NB4 (cell line): Measurements from ENCODE around the gene BUD13.
A peak's percentile ranks its signal among the peaks of the same experiment; 100 is the strongest.
"Not testable (repeated sequence)": the region's sequence is repeated elsewhere in the genome, so short reads cannot be mapped to it uniquely, and the experiment has no call there.

Source experiments
- DNase-seq: peaks from one replicate; pipeline ENCODE4 v3.0.0; 2010; ENCODE audit warnings: low read depth
- H3K4me3 ChIP-seq: one replicate; pipeline ENCODE4 v1.5.1; 2011; ENCODE audit warnings: mild to moderate bottlenecking, low read depth, low read length, moderate library complexity
- MAX ChIP-seq: IDR thresholded peaks from 2 replicates; pipeline ENCODE4 v1.6.1; 2011; ENCODE audit warnings: low read depth, low read length
- MYC ChIP-seq: IDR thresholded peaks from 2 replicates; pipeline ENCODE4 v1.6.1; 2011; ENCODE audit warnings: low read depth, low read length
- POLR2A ChIP-seq: IDR thresholded peaks from 2 replicates; pipeline ENCODE4 v1.6.1; 2011; ENCODE audit warnings: mild to moderate bottlenecking; ENCODE audit not compliant: insufficient read length; ENCODE audit errors: extremely low read depth
- TF ChIP-seq, protein P1 (sequence below): IDR thresholded peaks from one replicate; pipeline ENCODE4 v1.5.1; 2012; ENCODE audit warnings: low read depth, low read length

BUD13 gene

DNA sequence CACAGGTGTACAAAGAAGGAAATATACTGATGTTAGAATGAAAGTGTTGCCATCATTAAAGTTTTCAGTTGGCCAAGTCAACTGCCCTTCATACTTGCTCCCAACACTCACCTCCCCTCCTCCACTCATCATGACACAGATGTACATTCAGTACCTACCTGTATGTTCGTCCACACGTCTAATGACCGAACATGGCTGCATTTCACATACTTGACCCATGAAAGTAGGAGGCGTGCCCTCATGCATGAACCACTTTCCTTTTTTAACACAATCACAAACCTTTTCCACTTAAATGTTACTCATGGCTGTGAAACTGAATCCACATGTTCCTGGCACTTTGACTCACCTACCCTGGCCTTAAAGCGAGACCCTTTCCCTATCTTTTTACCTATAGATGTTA lies 3.2 kb upstream of the BUD13 start:
- TF ChIP-seq, protein P1, sequence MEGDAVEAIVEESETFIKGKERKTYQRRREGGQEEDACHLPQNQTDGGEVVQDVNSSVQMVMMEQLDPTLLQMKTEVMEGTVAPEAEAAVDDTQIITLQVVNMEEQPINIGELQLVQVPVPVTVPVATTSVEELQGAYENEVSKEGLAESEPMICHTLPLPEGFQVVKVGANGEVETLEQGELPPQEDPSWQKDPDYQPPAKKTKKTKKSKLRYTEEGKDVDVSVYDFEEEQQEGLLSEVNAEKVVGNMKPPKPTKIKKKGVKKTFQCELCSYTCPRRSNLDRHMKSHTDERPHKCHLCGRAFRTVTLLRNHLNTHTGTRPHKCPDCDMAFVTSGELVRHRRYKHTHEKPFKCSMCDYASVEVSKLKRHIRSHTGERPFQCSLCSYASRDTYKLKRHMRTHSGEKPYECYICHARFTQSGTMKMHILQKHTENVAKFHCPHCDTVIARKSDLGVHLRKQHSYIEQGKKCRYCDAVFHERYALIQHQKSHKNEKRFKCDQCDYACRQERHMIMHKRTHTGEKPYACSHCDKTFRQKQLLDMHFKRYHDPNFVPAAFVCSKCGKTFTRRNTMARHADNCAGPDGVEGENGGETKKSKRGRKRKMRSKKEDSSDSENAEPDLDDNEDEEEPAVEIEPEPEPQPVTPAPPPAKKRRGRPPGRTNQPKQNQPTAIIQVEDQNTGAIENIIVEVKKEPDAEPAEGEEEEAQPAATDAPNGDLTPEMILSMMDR: no peak
- TF ChIP-seq MYC: no peak
- TF ChIP-seq POLR2A: no peak
- TF ChIP-seq MAX: no peak
- no peak for DNase-seq
- no peak overlapping the region for H3K4me3 ChIP-seq

DNA sequence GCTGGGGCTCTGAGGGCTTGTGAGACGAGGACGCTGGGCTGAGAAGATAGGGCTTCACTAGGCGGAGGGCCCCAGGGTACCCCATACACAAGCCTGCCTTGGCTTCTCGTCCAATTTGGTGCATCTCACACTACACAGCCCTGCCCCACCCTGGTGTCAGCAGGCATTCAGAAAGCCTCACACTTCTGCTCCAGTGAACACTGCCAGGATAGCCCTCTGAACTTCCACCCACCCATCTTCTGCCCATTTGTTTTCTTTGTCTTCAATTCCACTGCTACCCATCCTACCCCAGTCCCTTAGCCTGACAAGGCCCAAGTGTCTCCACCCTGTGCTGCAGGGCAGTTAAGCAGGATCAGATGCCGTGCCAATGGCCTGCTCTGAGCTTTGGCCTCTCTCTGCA lies 1.9 kb upstream of the BUD13 start:
- TF ChIP-seq POLR2A: no peak
- TF ChIP-seq, protein P1: no peak
- no peak for TF ChIP-seq MAX
- TF ChIP-seq MYC: no peak
- peak; percentile 18 for DNase-seq
- H3K4me3 ChIP-seq: no peak overlapping the region

- peak overlapping the region; percentile 94 for H3K4me3 ChIP-seq
- TF ChIP-seq POLR2A (no peak), MAX (peak; percentile 57; the same call in 1 of the 2 replicates), MYC (peak; percentile 68; the same call in 1 of the 2 replicates)
- DNase-seq: peak; percentile 83
These were observed 663 bp upstream of the BUD13 start for GRCh38 chr11:116773203-116774097.

- peak; percentile 18 for DNase-seq
- TF ChIP-seq, protein P1: no peak
- TF ChIP-seq POLR2A (no peak), MYC (no peak), MAX (no peak)
- peak overlapping the region; percentile 94 for H3K4me3 ChIP-seq
These were observed 852 bp downstream of the BUD13 start for GRCh38 chr11:116771935-116772334.

- no peak overlapping the region for H3K4me3 ChIP-seq
- TF ChIP-seq, protein P1: no peak
- no peak for TF ChIP-seq POLR2A
- no peak for DNase-seq
These were observed 10.7 kb downstream of the BUD13 start for GRCh38 chr11:116762132-116762531.

- H3K4me3 ChIP-seq, DNase-seq: not testable (repeated sequence)
These were observed 16.7 kb downstream of the BUD13 start for GRCh38 chr11:116756044-116756443.

DNA sequence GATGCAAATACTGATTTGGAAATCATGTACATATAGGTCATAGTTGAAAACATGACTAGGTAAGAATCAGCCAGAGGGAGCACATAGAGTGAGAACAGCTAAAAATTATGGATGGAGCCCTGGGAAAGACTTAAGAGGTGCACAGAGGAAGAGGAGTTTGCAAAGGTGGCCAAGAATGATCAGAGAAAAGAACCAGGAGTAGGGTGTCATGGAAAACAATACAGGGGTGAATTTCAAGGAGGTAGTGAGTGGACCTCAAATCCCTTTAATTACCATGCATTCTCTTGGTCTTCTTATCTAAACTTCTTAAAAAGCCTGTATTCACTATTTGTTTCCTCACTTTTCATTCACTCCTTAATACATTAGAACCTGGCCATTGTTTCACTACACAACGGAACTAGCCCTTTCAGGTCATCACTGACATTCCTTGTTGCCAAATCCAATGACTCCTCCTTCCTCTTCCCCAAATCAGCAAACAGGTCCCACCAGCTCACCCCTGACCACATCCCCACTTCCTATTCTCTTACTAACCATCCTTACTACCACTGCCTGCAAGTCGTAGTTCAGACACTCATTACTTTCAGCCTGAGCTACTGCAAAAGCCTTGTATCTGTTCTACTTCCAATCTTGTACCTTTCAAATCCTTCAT lies 22.6 kb downstream of the BUD13 start:
- no peak overlapping the region for H3K4me3 ChIP-seq
- DNase-seq: peak; percentile 21
- TF ChIP-seq POLR2A: no peak
- TF ChIP-seq, protein P1: no peak
- no peak for TF ChIP-seq MYC
- no peak for TF ChIP-seq MAX
